Superior temporal gyrus (tissue), 1 donor: ENCODE results near the gene NDST3.
A peak's percentile ranks its signal among the peaks of the same experiment; 100 is the strongest.
"Not testable (repeated sequence)": the region's sequence is repeated elsewhere in the genome, so short reads cannot be mapped to it uniquely, and the experiment has no call there.

ENCODE experiments used
- DNase-seq: peaks from one replicate; pipeline ENCODE4 v3.0.0-alpha.2; 2016; ENCODE audit errors: extremely low spot score

Gene NDST3

DNA sequence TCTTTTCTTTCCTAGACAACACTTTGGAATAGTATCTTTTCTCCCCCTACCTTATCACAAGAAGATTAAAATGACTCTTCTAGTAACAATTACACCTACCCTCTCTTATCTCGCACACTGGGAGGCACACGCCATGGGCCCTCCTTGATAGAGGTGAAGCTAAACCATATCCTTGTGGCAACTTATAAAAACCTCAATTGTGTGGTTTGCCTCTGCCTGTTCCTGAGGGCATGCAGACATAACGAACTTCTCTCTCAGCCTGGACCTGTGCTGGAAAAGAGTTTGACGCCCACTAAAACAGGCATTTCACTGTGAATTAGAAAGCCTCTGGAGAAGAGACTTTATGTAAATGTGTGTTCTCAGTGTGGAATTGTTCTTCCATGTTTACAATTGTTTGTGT, 141.2 kb downstream of the NDST3 start:
- DNase-seq, result no peak

GRCh38 chr4:118177126-118177525, 142.8 kb downstream of the NDST3 start:
- DNase-seq, result no peak

DNA sequence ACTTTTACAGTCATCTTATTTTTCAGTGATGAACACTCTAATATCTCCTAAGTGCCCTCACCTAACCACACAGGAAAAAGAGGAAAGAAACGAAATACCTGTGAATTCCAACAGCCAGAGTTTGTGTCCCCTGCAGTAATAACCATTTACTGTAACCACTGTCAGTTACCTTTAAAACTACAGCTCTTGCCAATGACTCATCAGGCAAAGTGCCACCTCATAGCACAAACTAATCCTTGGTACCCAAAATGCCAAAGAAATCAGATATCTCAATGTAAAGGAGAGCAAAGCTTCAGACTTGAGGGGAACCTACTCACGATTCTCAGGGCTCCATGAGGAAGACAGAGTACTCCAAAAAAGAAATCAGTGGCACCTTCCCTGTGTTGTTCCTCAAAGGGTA, 146.5 kb downstream of the NDST3 start:
- no peak for DNase-seq

- DNase-seq, result no peak
Observed at GRCh38 chr4:118190903-118191302, 156.6 kb downstream of the NDST3 start.

- no peak for DNase-seq
Observed at GRCh38 chr4:118193421-118193820, 159.1 kb downstream of the NDST3 start.

DNA sequence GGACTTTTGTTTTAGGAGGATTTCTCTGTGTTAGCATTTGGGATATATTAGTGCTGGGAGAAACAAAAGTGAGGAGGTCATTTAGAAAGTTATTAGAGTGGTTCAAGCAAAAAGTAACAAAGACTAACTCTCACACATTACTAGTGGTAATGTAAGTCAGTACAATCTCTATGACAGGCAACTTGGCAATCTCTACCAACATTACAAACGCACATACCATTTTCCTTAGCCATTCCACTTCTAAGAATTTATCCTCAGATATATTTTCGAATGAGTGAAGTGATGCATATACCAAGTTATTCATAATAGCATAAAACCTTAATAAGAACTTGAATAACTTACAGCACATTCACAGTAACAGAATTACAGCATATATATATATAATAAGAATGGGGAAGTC, 172.3 kb downstream of the NDST3 start:
- no peak for DNase-seq

DNA sequence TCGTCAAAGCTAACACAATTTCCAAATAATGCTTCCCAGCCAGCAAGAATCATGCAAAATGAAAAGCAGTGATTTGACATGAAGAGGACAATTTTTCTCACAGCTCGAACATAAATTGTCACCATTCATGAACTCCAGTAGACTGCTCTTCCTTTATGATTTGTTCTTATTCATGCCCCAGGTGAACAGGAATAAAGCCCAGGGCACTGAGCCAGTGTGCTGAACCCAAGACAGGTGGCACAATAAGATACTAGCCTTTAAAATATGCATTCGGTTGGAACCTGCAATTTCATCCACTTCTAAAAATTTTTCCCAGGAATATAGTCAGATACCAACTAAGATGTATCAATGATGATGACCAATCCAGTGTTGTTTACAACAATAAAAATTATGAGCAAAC, 178.8 kb downstream of the NDST3 start:
- DNase-seq, result no peak

DNA sequence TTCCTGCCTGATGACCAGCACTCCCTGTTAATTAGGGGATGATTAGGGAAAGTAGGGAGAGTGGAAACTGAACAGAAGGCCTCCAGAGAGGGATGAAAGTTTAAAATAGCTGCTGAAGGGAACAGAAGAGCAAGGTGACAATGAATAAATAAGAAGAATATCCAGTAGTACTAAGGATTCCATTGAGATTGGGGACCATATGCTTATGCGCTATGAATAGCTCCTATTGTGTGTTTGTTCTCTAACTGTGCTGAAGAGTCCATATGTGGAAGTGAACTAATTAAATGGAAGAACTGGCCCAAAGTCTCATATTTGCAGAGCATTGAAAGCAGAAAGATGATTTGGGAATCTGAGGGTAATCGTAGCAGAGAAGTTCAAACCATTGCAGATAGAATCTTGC, 181.5 kb downstream of the NDST3 start:
- no peak for DNase-seq

- no peak for DNase-seq
Observed at GRCh38 chr4:118221227-118221800, 187.0 kb downstream of the NDST3 start.

- peak; percentile 84 for DNase-seq
Observed at GRCh38 chr4:118224243-118224829, 190.1 kb downstream of the NDST3 start.

DNA sequence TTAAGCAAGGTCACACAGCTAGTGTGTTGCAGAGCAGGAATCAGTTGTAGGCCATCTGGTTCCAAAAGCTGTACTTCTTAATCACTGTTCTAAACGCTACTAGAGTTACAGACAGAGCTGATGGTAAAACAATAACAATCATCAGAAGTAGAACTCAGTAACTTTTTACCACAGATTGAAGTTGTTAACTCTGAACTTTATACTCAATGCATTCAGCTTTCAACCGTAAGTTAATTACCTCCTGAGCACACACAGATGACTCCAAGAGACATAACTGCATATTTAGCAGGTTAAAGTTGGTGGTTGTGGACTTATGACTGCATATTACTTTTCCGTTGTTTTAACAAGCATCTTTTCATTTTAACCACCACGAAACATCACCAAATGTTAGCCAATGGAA, 191.2 kb downstream of the NDST3 start:
- DNase-seq, result no peak

- DNase-seq, result no peak
Observed at GRCh38 chr4:118226311-118227010, 192.2 kb downstream of the NDST3 start.

DNA sequence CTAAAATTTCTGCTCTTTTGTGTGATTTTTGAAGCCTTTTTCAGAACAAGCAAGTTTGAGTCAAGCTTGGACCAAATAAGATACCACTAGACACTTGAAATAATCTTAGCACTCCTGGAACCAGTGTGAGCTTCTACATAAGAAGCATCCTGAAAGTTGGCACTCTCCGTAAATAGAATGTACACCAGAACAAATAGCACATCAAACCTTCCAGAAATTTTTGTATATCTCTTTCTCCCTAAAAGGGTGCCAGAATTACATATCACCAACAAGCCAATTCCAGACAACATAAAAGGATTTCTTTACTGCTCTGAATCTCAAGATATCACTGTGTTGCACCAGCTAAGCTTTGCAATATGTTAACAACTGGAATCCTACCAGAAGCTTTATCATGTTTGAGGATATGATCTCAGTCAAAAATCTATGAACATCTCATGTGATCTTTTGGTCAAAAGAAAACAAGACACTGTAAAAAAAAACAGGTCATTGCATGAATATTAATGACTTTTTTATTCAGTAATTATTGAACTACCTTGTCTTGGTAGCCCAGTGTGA, 201.4 kb downstream of the NDST3 start:
- peak; percentile 65 for DNase-seq

DNA sequence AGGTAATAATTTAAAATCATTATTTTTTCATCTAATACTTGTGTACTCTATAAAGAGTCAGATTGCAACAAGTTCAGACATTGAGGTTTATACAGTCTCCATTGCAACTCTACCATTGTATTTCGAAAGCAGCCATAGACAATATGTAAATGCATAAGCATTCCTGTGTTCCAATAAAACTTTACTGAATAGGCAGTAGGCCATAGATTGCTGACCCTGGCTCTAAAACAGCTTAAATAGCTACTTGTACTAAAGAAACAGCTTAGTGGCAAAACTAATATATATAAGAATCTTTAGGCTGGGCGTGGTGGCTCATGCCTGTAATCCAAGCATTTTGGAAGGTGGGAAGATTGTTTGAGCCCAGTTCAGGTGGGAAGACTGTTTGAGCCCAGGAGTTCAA, 203.2 kb downstream of the NDST3 start:
- no peak for DNase-seq

- DNase-seq, result no peak
Observed at GRCh38 chr4:118249890-118250289, 215.6 kb downstream of the NDST3 start.

DNA sequence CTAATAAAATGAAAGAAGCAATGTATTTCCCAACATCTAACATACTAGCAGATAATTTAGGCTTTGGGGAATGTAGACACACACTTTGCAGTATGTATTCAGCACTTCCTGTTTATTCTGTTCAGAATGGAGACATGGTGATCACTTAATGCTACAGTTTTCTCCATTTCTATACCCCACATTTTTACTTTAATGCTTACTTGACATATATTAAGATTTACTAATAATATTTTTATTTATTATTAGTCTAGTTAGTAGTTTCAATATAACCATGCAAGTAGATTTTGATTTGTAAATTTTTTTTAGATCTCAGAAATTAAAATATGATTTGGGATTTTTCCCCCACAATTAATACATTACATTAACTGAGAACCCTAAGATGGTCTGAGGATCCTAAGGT, 220.1 kb downstream of the NDST3 start:
- no peak for DNase-seq

DNA sequence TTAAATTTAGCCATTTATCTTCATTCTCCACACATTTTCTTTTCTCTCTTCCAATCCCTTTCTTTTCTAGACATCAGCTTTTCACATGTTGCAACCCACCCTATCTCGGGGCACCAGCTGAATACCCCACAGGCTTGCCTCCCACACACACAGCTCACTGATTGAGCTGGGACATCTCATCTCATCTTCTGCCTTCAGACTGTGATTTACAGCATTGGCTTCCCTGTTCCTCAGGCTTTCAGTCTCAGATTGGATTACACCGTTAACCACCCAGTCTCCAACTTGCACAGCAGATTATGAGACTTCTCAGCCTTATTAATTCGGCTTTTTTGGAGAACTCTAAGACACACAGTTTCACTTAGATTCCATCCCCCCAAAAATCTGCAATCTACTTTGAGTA, 224.8 kb downstream of the NDST3 start:
- DNase-seq, result no peak

DNA sequence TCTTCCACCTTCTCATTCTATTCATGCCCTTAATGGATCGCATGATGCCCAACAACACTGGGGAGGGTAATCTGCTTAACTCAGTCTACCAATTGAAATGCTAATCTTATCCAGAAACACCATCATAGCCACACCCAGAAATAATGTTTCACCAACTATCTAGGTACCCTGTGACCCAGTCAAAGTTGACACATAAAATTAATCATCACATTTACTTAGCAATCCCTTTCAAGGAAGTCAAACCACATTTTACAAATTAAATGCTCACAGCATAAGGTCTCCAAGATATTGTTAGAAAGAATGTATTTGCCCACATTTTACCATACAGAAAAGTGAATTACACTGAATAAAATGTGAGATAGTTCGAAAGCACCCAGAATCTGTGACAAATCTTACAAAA, 226.0 kb downstream of the NDST3 start:
- no peak for DNase-seq

DNA sequence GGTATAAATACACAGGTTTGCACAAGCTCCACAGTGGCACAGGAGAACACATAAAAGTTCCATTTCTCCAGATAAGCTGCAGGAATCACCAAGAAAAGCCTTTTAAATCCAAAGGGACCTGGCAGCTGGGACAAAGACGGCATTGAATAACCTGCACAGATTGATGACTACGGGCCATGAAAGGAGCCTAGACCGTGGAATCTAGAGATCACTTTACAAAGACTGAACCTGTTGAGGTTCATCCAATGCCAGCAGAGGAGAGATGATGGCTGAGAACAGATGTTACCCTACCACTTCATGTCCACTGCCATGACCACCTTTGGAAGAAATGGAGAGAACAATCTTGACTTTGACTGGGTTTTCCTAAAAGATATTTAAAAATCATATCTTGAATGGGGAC, 229.8 kb downstream of the NDST3 start:
- no peak for DNase-seq

- DNase-seq, result no peak
Observed at GRCh38 chr4:118265312-118266144, 231.2 kb downstream of the NDST3 start.

DNA sequence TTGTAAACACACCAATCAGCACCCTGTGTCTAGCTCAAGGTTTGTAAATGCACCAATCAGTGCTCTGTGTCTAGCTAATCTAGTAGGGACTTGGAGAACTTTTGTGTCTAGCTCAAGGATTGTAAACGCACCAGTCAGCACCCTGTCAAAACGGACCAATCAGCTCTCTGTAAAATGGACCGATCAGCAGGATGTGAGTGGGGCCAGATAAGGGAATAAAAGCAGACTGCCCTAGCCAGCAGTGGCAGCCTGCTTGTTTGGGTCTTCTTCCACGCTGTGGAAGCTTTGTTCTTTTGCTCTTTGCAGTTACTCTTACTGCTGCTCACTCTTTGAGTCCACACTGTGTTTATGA, 231.8 kb downstream of the NDST3 start:
- not testable (repeated sequence) for DNase-seq

DNA sequence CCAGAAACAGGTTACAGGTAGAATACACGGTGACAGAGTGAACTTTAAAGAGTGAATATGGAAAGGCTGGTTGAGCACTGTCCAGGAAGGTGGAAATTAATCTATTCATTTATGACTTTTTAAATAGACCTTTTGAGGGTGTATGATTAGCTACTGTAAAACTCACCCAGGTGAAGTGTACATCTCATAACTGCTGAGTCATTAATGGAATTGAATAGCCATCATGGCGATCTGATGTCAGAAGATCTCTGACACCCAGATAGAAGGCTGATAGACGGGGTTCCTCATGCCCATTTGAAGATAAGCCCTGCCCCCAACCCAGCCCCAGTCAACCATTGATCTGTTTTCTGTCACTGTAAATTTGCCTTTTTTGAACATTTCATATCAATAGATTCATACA, 234.5 kb downstream of the NDST3 start:
- no peak for DNase-seq
